Nucleus accumbens (tissue), 56 donors: ENCODE data around the gene OPN4.

Experiments
- DNase-seq, 56 donors: peaks; one replicate each; lab custom pipeline; 2025; lab: John Stamatoyannopoulos, UW

OPN4 gene

GRCh38 chr10:86712317-86712707 lies 58.0 kb downstream of the OPN4 start:
- DNase-seq, result no peak

- DNase-seq, result no peak
Measured at GRCh38 chr10:86715156-86715795, 60.9 kb downstream of the OPN4 start.

- DNase-seq, result no peak
Measured at GRCh38 chr10:86715836-86716235, 61.5 kb downstream of the OPN4 start.
